GM19467 (cell line): ENCODE measurements around the gene SLC25A48.
"Not testable (repeated sequence)": the region's sequence is repeated elsewhere in the genome, so short reads cannot be mapped to it uniquely, and the experiment has no call there.

Experiments
- ATAC-seq: cut with Tn5 transposase; IDR thresholded peaks from one replicate; pipeline ENCODE4 v1.9.1; 2021; ENCODE audit warnings: mild to moderate bottlenecking, moderate library complexity; ENCODE audit not compliant: unreplicated experiment

Gene SLC25A48

GRCh38 chr5:135829681-135830383, 4.6 kb upstream of the SLC25A48 start:
- no peak for ATAC-seq

- no peak for ATAC-seq
Observed at GRCh38 chr5:135830384-135830700, 4.1 kb upstream of the SLC25A48 start.

GRCh38 chr5:135830876-135831275, 3.6 kb upstream of the SLC25A48 start:
- no peak for ATAC-seq

- no peak for ATAC-seq
Observed at GRCh38 chr5:135831439-135831838, 3.0 kb upstream of the SLC25A48 start.

GRCh38 chr5:135831851-135832555, 2.5 kb upstream of the SLC25A48 start:
- no peak for ATAC-seq

- no peak for ATAC-seq
Observed at GRCh38 chr5:135832941-135833920, 1.2 kb upstream of the SLC25A48 start.

- ATAC-seq: peak; percentile 21
Observed at GRCh38 chr5:135833961-135834638, 363 bp upstream of the SLC25A48 start.

- no peak for ATAC-seq
Observed at GRCh38 chr5:135835766-135836165, 1.3 kb downstream of the SLC25A48 start.

- ATAC-seq: not testable (repeated sequence)
Observed at GRCh38 chr5:135838395-135838794, 3.9 kb downstream of the SLC25A48 start.

GRCh38 chr5:135839566-135839965, 5.1 kb downstream of the SLC25A48 start:
- no peak for ATAC-seq

- no peak for ATAC-seq
Observed at GRCh38 chr5:135840959-135841358, 6.5 kb downstream of the SLC25A48 start.

- no peak for ATAC-seq
Observed at GRCh38 chr5:135842737-135843136, 8.3 kb downstream of the SLC25A48 start.

GRCh38 chr5:135843571-135844337, 9.3 kb downstream of the SLC25A48 start:
- ATAC-seq: no peak

GRCh38 chr5:135846311-135846710, 11.8 kb downstream of the SLC25A48 start:
- ATAC-seq: no peak

GRCh38 chr5:135847976-135848375, 13.5 kb downstream of the SLC25A48 start:
- no peak for ATAC-seq

GRCh38 chr5:135850231-135850630, 15.8 kb downstream of the SLC25A48 start:
- ATAC-seq: no peak

GRCh38 chr5:135850671-135851070, 16.2 kb downstream of the SLC25A48 start:
- no peak for ATAC-seq

GRCh38 chr5:135851186-135851914, 16.9 kb downstream of the SLC25A48 start:
- ATAC-seq: no peak
